Tibial nerve (tissue), 4 donors: Measurements from ENCODE around the gene HADHA. TPM values are rescaled to one million over a fixed set of nuclear protein-coding genes. Genes with fewer than 3 reads are reported as not detected.

Source experiments
- DNase-seq, 2 donors: peaks; one replicate each; pipeline ENCODE4 v3.0.0-alpha.2; 2019; ENCODE audit warnings: low spot score in 2 of 2
- H3K27ac ChIP-seq, 4 donors: fragments of 200-600 bp; sonication (generic) in 3 of 4; one replicate each; pipeline ENCODE4 v1.5.1; 2017 to 2019; ENCODE audit warnings: mild to moderate bottlenecking in 1 of 4
- H3K27me3 ChIP-seq, 2 donors: fragments of 200-600 bp; sonication (generic) in 1 of 2; one replicate each; pipeline versions ENCODE4 v1.5.1 to v1.6.0; 2017 to 2019
- H3K36me3 ChIP-seq, 3 donors: fragments of 200-600 bp; sonication (generic); one replicate each; pipeline ENCODE4 v1.5.1; 2018 to 2019
- H3K4me1 ChIP-seq, 4 donors: fragments of 200-600 bp; sonication (generic) in 3 of 4; one replicate each; pipeline ENCODE4 v1.5.1; 2017 to 2019
- H3K4me3 ChIP-seq, 4 donors: fragments of 200-600 bp; sonication (generic) in 3 of 4; one replicate each; pipeline ENCODE4 v1.5.1; 2017 to 2019; ENCODE audit warnings: mild to moderate bottlenecking in 1 of 4, moderate library complexity in 1 of 4
- H3K9me3 ChIP-seq, 4 donors: fragments of 200-600 bp; sonication (generic) in 3 of 4; one replicate each; pipeline ENCODE4 v1.5.1; 2017 to 2019
- CTCF ChIP-seq, 5 experiments: fragments of 200-600 bp in 3 of 5; fragments of 450-650 bp in 2 of 5; sonication (generic) in 3 of 5; IDR thresholded peaks; one replicate each; pipeline ENCODE4 v1.5.1; 2016 to 2019; ENCODE audit warnings: antibody characterized with exemption in 5 of 5, mild to moderate bottlenecking in 3 of 5, moderate library complexity in 2 of 5
- EP300 ChIP-seq, 2 donors: sonication (generic); formaldehyde crosslinking; IDR thresholded peaks; one replicate each; pipeline ENCODE4 v1.6.1; 2017; ENCODE audit warnings: antibody characterized with exemption in 2 of 2, mild to moderate bottlenecking in 1 of 2
- POLR2A ChIP-seq, 2 donors: fragments of 450-650 bp; IDR thresholded peaks; one replicate each; pipeline ENCODE4 v1.6.1; 2017; ENCODE audit warnings: antibody characterized with exemption in 2 of 2, mild to moderate bottlenecking in 2 of 2, moderate library complexity in 2 of 2
- WGBS, 2 donors: methylation state at CpG; one replicate each; pipeline ENCODE4 v1.1.5; 2018; 5-methylcytosine and 5-hydroxymethylcytosine counted together
- total RNA-seq, 4 donors: library from RNA; depleted of rRNA; stranded (reverse); fragments of >200 nt; gene quantifications; one replicate each; pipeline ENCODE4 v1.1.0, GENCODE V29; 2016

HADHA gene
- total RNA-seq, 4 donors from 2014 or later, result 91.8 to 115 (median 104) TPM

GRCh38 chr2:26203906-26204305 lies 40.5 kb downstream of the HADHA start:
- Histone ChIP-seq H3K4me1 (no peaks in the 10 kb centered on the region), H3K4me3 (no peak overlapping the region), H3K9me3 (no peaks in the 10 kb centered on the region), H3K27me3 (no peaks in the 10 kb centered on the region), H3K27ac (no peak overlapping the region), H3K36me3 (peaks cover 0 to 89% (median 20%) of the 10 kb centered on the region in 3 donors)
- no peak for TF ChIP-seq POLR2A (IDR thresholded peaks at IDR 0.05)
- TF ChIP-seq CTCF (IDR thresholded peaks at IDR 0.05), result no peak
- WGBS, 2 donors, result 81 to 88% methylated on average over 7 of the region's 7 CpGs
- DNase-seq, result no peak

GRCh38 chr2:26202981-26203490 lies 41.4 kb downstream of the HADHA start:
- Histone ChIP-seq H3K4me3 (no peak overlapping the region), H3K4me1 (no peaks in the 10 kb centered on the region), H3K9me3 (no peaks in the 10 kb centered on the region), H3K36me3 (peaks cover 0 to 90% (median 20%) of the 10 kb centered on the region in 3 donors), H3K27me3 (no peaks in the 10 kb centered on the region), H3K27ac (no peak overlapping the region)
- no peak for DNase-seq
- 68 to 89% methylated on average over 1 of the region's 1 CpG for WGBS, 2 donors
- TF ChIP-seq EP300 (IDR thresholded peaks at IDR 0.05), result no peak
- no peak for TF ChIP-seq POLR2A (IDR thresholded peaks at IDR 0.05)
- TF ChIP-seq CTCF (IDR thresholded peaks at IDR 0.05), result no peak

GRCh38 chr2:26197516-26197915 lies 46.9 kb downstream of the HADHA start:
- 88 to 95% methylated on average over 4 of the region's 4 CpGs for WGBS, 2 donors
- Histone ChIP-seq H3K36me3 (peaks cover 0 to 98% (median 19%) of the 10 kb centered on the region in 3 donors), H3K27ac (no peak overlapping the region), H3K27me3 (no peaks in the 10 kb centered on the region), H3K4me1 (no peaks in the 10 kb centered on the region), H3K4me3 (no peak overlapping the region), H3K9me3 (no peaks in the 10 kb centered on the region)
- TF ChIP-seq EP300 (IDR thresholded peaks at IDR 0.05) (no peak), POLR2A (IDR thresholded peaks at IDR 0.05) (no peak), CTCF (IDR thresholded peaks at IDR 0.05) (no peak)
- no peak for DNase-seq

- peaks cover 0 to 98% (median 19%) of the 10 kb centered on the region in 3 donors for H3K36me3 ChIP-seq
- no peak for TF ChIP-seq EP300 (IDR thresholded peaks at IDR 0.05)
- TF ChIP-seq POLR2A (IDR thresholded peaks at IDR 0.05), result no peak
- no peak for TF ChIP-seq CTCF (IDR thresholded peaks at IDR 0.05)
- no peak for DNase-seq
- H3K9me3 ChIP-seq, result no peaks in the 10 kb centered on the region
- no peaks in the 10 kb centered on the region for H3K27me3 ChIP-seq
- no peaks in the 10 kb centered on the region for H3K4me1 ChIP-seq
- H3K27ac ChIP-seq, result no peak overlapping the region
- no peak overlapping the region for H3K4me3 ChIP-seq
- 73 to 77% methylated on average over 9 of the region's 9 CpGs for WGBS, 2 donors
These were observed 47.6 kb downstream of the HADHA start for GRCh38 chr2:26196683-26197418.
